Cerebellar cortex (tissue), 1 donor: ENCODE data around the gene TMPRSS12.
"Not testable (repeated sequence)": the region's sequence is repeated elsewhere in the genome, so short reads cannot be mapped to it uniquely, and the experiment has no call there.

Experiments used
- DNase-seq: peaks from one replicate; pipeline ENCODE4 v3.0.0-alpha.2; 2015; ENCODE audit warnings: low spot score

The TMPRSS12 gene

GRCh38 chr12:50859621-50860310 lies 17.0 kb downstream of the TMPRSS12 start:
- no peak for DNase-seq

GRCh38 chr12:50862316-50862715 lies 19.6 kb downstream of the TMPRSS12 start:
- DNase-seq = no peak

DNA sequence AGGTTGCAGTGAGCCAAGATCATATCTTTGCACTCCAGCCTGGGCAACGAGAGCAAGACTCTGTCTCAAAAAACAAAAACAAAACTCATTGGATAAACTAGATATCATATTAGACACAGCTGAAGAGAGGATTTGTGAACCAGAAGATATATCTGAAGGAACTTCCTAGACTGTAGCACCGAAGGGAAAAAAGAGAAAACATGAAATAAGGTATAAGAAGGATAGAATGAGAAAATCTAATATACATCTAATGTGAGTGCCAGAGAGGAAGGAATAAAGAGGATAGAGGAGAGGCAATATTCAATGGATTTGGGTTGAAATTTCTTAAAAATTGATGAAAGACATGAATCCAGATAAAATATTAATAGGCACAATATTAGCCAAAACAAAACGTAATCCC lies 22.5 kb downstream of the TMPRSS12 start:
- no peak for DNase-seq

- DNase-seq = not testable (repeated sequence)
Measured at GRCh38 chr12:50868881-50869280, 26.2 kb downstream of the TMPRSS12 start.

DNA sequence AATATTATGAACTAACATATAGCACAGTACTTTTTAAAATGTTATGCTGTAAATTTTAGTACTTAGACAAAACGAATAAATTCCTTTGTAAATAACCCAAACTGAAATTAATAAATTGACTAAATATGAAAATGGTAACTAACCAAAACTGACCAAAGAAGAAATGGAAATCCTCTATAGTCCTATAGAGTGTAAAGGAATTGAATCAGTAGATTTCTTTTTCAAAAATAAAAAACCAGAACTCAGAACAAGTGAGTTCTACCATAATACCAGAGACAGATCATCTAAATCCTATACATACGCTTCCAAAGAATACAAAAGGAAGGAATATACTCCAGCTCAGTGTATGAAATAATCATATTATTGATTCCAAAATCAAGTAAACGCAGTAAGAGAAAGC lies 39.8 kb downstream of the TMPRSS12 start:
- DNase-seq = no peak

DNA sequence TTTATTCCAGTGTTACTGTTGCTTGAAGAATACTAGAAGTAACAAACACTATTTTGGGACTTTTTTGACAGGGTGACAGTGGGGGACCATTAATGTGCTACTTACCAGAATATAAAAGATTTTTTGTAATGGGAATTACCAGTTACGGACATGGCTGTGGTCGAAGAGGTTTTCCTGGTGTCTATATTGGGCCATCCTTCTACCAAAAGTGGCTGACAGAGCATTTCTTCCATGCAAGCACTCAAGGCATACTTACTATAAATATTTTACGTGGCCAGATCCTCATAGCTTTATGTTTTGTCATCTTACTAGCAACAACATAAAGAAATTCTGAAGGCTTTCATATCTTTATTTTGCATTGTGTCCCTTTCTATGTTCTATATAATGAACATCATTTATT lies 44.5 kb downstream of the TMPRSS12 start:
- DNase-seq = no peak

DNA sequence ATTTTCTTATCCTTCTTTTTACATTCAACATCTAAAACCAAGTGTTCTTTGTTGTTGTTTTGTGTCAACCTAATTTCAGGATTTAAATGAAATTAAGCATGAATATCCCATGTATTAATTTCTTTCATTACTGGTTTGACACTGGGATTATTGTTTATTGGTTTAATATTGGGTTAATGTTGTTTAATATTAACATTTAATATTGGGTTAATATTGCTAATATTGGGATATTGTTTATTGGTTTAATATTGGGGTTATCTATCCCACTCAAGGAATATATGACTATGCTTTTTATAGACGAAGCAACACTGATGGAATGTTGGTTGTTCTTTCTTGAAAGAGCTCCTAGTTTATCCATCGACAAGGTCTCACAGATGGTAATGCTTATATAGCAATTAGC lies 45.9 kb downstream of the TMPRSS12 start:
- no peak for DNase-seq

DNA sequence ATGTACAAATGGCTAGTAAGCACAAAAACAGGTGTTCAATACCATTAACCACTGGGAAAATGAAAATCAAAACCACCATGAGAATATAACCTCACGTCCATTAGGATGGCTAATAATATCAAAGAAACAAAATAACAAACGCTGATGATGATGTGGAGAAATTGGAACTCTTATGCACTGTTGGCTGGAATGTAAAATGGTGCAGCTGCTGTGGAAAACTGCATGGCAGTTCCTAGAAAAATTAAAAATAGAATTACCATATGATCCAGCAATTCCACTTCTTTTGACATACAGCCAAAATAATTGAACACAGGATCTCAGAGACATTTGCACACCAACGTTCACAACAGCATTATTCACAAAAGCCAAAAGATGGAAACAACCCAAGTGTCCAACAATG lies 51.5 kb downstream of the TMPRSS12 start:
- no peak for DNase-seq

DNA sequence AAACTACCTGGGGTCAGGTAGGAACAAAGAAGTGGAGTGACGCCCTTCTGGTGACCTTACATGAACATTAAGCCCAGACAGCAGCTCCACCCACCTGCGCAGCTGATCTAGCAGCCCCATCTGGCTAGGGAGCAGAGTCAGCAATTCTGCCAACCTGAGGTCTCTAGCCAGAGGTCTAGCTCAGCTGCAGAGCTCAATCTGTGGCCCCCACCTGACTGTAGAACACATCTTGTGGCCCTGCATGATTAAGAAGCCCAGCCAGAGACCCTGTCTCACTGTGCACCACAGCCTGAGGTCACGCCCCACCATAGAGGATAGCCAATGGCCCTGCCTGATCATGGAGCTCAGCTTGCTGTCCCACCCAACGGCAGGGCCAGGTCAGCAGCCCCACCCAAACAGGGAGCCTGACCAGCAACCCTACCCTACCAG lies 59.0 kb downstream of the TMPRSS12 start:
- no peak for DNase-seq

- not testable (repeated sequence) for DNase-seq
Measured at GRCh38 chr12:50908479-50908878, 65.8 kb downstream of the TMPRSS12 start.

DNA sequence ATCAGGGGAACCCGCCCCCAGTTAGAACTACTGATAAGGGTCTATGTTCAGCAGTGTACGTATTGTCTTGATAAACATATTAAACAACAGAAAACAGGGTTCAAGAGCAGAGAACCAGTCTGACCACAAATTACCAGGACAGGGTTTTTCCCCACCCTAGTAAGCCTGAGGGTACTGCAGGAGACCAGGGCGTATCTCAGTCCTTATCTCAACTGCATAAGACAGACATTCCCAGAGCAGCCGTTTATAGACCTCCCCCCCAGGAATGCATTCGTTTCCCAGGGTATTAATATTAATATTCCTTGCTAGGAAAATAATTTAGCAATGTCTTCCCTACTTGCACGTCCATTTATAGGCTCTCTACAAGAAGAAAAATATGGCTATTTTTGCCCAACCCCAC lies 69.6 kb downstream of the TMPRSS12 start:
- not testable (repeated sequence) for DNase-seq

- no peak for DNase-seq
Measured at GRCh38 chr12:50913224-50913623, 70.5 kb downstream of the TMPRSS12 start.

- DNase-seq = no peak
Measured at GRCh38 chr12:50914872-50915484, 72.3 kb downstream of the TMPRSS12 start.

DNA sequence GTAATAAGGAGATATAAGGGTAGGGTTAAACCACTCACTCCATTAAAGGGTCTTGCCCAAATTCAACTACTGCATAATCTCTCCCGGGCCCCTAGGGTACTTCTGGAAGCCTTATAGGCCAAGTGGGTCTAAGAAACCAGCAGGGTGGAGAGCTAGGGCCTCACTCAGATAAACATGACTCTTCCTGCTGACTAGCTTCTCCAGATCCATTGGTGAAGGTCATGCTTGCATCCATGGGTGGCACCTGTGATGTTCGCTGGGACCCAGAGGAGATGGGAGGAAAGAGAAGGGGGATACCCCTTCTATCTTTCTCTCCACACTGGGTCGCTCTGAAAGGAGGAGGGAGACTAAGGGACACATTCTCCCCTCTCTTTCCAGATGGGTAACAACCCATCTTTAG lies 73.6 kb downstream of the TMPRSS12 start:
- no peak for DNase-seq

DNA sequence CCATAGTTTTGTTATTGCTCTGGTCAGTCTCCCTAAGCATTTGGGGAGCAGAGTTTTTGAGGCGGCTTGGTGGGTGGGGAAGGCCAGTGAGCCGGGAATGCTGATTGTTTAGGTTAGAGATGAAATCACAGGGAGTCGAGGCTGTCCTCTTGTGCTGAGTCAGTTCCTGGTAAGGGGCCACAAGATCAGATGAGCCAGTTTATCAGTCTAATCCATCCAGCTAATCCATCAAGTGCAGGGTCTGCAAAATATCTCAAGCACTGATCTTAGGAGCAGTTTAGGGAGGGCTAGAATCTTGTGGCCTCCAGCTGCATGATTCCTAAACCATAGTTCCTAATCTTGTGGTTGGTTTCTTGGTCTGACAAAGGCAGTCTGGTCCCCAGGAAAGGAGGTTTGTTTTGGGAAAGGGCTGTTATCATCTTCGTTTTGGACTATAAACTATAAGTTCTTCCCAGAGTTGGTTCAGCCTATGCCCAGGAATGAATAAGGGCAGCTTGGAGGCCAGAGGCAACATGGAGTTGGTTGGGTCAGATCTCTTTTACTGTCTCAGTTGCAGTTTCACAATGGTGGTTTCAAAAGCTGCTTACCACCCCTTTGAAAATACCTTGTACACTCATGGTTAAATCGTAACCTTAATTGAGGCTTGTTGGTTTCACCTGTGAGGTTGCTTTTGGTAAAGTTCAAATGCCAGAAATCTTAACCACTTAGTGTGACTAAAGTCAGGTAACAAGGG lies 76.0 kb downstream of the TMPRSS12 start:
- no peak for DNase-seq

GRCh38 chr12:50922820-50923219 lies 80.1 kb downstream of the TMPRSS12 start:
- DNase-seq = peak; percentile 48

- peak; percentile 34 for DNase-seq
Measured at GRCh38 chr12:50923361-50924130, 80.8 kb downstream of the TMPRSS12 start.

- no peak for DNase-seq
Measured at GRCh38 chr12:50924131-50924438, 81.4 kb downstream of the TMPRSS12 start.

- peak; percentile 97 for DNase-seq
Measured at GRCh38 chr12:50924439-50925341, 82.0 kb downstream of the TMPRSS12 start.

DNA sequence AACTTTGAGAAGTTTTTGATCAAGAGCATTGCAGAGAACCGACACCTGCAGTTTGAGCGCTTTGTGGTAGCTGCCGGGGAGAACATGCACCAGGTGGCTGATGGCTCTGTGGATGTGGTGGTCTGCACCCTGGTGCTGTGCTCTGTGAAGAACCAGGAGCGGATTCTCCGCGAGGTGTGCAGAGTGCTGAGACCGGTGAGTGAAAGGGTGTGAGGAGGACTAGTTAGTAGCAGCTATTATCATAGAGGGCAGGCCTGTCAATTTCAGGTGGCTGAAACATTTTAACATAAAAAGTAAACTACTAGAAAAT lies 82.6 kb downstream of the TMPRSS12 start:
- peak; percentile 48 for DNase-seq

GRCh38 chr12:50925920-50926319 lies 83.2 kb downstream of the TMPRSS12 start:
- no peak for DNase-seq

DNA sequence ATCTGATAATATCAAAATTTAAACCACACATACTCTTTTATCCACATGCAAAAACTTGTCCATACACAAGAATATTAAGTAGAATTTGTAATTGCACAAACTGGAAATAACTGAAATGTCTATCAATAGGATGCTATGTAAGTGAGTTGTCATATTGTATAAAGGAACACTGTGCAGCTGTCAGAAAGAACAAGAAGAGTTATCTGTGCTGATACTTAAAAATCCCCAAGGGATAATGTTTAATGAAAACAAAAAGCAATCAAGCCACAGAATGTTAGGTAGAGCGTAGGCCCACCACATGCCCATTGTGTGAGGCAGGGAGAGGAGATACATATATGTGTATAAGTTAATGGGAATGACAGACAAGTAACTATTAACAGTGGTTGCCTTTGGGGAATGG lies 83.7 kb downstream of the TMPRSS12 start:
- DNase-seq = peak; percentile 24
